Endothelial cell of umbilical vein (primary cell): Measurements from ENCODE around the gene FOXK1.

ENCODE experiments used
- JUN ChIP-seq: IDR thresholded peaks from 2 replicates; pipeline ENCODE4 v1.6.1; 2011; ENCODE audit warnings: borderline replicate concordance, low read depth; ENCODE audit not compliant: insufficient read length, insufficient read depth
- POLR2A ChIP-seq: IDR thresholded peaks from 2 replicates; pipeline ENCODE4 v1.6.1; 2012; ENCODE audit warnings: low read depth, mild to moderate bottlenecking, control low read depth, low read length
- POLR2AphosphoS5 ChIP-seq: IDR thresholded peaks from 2 replicates; pipeline ENCODE4 v1.6.1; 2012; ENCODE audit warnings: low read depth, mild to moderate bottlenecking, control low read depth, low read length, moderate library complexity; ENCODE audit not compliant: insufficient read depth
- TF ChIP-seq, protein P1 (sequence below), 2 donors: IDR thresholded peaks; 1 replicate in 1 of 2; 2 replicates in 1 of 2; pipeline ENCODE4 v1.5.1; 2011; ENCODE audit warnings: low read length in 2 of 2, mild to moderate bottlenecking in 2 of 2, moderate library complexity in 2 of 2, control low read depth in 1 of 2, inconsistent platforms in 1 of 2, low read depth in 1 of 2; ENCODE audit not compliant: insufficient read depth in 1 of 2; ENCODE audit errors: extremely low read depth in 1 of 2

DNA sequence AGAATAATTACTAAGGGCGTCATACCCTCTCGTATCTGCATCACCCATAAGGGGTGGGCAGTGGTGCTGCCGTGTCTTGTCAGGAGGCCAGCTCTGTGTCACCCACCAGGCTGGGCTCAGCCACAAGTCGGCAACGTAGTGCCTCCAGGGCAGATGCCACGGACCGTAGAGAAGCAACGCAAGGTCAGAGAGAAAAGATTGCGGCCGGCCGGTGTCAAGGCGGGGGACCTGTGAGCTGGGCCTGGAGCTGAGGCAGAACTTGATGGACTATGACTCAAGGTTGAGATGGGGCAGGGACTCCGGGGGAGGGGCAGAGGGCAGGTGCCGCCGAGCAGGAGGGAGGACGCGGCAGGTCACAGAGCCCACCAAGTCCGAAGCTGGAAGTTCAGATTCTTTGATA, 29.5 kb downstream of the FOXK1 start:
- TF ChIP-seq POLR2AphosphoS5, result no peak
- no peak for TF ChIP-seq JUN
- TF ChIP-seq, protein P1, sequence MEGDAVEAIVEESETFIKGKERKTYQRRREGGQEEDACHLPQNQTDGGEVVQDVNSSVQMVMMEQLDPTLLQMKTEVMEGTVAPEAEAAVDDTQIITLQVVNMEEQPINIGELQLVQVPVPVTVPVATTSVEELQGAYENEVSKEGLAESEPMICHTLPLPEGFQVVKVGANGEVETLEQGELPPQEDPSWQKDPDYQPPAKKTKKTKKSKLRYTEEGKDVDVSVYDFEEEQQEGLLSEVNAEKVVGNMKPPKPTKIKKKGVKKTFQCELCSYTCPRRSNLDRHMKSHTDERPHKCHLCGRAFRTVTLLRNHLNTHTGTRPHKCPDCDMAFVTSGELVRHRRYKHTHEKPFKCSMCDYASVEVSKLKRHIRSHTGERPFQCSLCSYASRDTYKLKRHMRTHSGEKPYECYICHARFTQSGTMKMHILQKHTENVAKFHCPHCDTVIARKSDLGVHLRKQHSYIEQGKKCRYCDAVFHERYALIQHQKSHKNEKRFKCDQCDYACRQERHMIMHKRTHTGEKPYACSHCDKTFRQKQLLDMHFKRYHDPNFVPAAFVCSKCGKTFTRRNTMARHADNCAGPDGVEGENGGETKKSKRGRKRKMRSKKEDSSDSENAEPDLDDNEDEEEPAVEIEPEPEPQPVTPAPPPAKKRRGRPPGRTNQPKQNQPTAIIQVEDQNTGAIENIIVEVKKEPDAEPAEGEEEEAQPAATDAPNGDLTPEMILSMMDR (IDR thresholded peaks at IDR 0.05; ENCODE audit: extremely low read depth in 1 of 2, insufficient read depth in 1 of 2, low read depth in 1 of 2, low read length in 2 of 2), result no peak
- no peak for TF ChIP-seq POLR2A
